H1 (cell line): ENCODE data around the gene MRPL50. TPM values are rescaled to one million over a fixed set of nuclear protein-coding genes. Genes with fewer than 3 reads are reported as not detected.

Source experiments
- CTCF ChIA-PET: fragments of 300-600 bp; sonication (Branson Sonifier 250); formaldehyde crosslinking; loops from one replicate; lab custom pipeline; 2021; ENCODE audit not compliant: partially characterized antibody; lab: Charles Lee
- POLR2A ChIA-PET: fragments of 300-600 bp; sonication (Branson Sonifier 250); formaldehyde crosslinking; loops from one replicate; lab custom pipeline; 2021; ENCODE audit warnings: inconsistent platforms; ENCODE audit not compliant: partially characterized antibody; lab: Charles Lee
- DNase-seq, 2 experiments: peaks; one replicate each; pipeline versions ENCODE4 v3.0.0 to v3.0.0-alpha.2; 2010 to 2022; ENCODE audit warnings: low spot score in 2 of 2, low read depth in 1 of 2, mixed read lengths in 1 of 2
- FAIRE-seq: peaks from 2 replicates; lab custom pipeline; 2011; peaks lifted over from hg19 to GRCh38; lab: Jason Lieb, UNC
- H2AFZ ChIP-seq: 2 replicates; pipeline ENCODE4 v1.8.1; 2012; ENCODE audit warnings: low read length, inconsistent platforms
- H2AK5ac ChIP-seq: 2 replicates; pipeline ENCODE4 v1.6.1; 2013; ENCODE audit warnings: low read depth, low read length
- H2BK120ac ChIP-seq: replicated peaks from 2 replicates; pipeline ENCODE3; 2013; ENCODE audit warnings: low read depth, low read length, inconsistent platforms
- H2BK12ac ChIP-seq: 2 replicates; pipeline ENCODE4 v1.6.1; 2013; ENCODE audit warnings: low read depth, low read length
- H2BK15ac ChIP-seq: 2 replicates; pipeline ENCODE4 v1.6.1; 2013; ENCODE audit warnings: low read length
- H2BK20ac ChIP-seq: 2 replicates; pipeline ENCODE4 v1.6.1; 2013; ENCODE audit warnings: low read length
- H2BK5ac ChIP-seq: 2 replicates; pipeline ENCODE4 v1.6.1; 2013; ENCODE audit warnings: low read depth, low read length
- H3K14ac ChIP-seq: 2 replicates; pipeline ENCODE4 v1.6.1; 2013; ENCODE audit warnings: inconsistent platforms; ENCODE audit not compliant: insufficient read length
- H3K18ac ChIP-seq: 2 replicates; pipeline ENCODE4 v1.6.1; 2013; ENCODE audit warnings: low read length; ENCODE audit errors: extremely low read depth
- H3K23ac ChIP-seq: 2 replicates; pipeline ENCODE4 v1.6.1; 2013; ENCODE audit warnings: inconsistent platforms; ENCODE audit not compliant: insufficient read length
- H3K23me2 ChIP-seq: 2 replicates; pipeline ENCODE4 v1.6.1; 2013; ENCODE audit warnings: low read depth, low read length
- H3K27ac ChIP-seq: 2 replicates; pipeline ENCODE4 v1.6.1; 2011; ENCODE audit warnings: low read depth, low read length, inconsistent platforms
- H3K27me3 ChIP-seq, 4 experiments: replicated peaks in 1 of 4; 1 replicate in 1 of 4; 2 replicates in 3 of 4; pipeline versions ENCODE4 v1.6.1 to v1.8.1; 2011 to 2013; ENCODE audit warnings: low read length in 3 of 4, mild to moderate bottlenecking in 3 of 4, inconsistent platforms in 2 of 4, mixed read lengths in 2 of 4, moderate library complexity in 1 of 4; ENCODE audit not compliant: control insufficient read depth in 3 of 4, insufficient read depth in 3 of 4; ENCODE audit errors: extremely low read depth in 1 of 4
- H3K36me3 ChIP-seq, 4 experiments: 2 replicates each; pipeline versions ENCODE4 v1.6.1 to v1.8.1; 2011 to 2013; ENCODE audit warnings: mild to moderate bottlenecking in 4 of 4, low read length in 3 of 4, moderate library complexity in 2 of 4, control low read depth in 1 of 4, inconsistent platforms in 1 of 4; ENCODE audit not compliant: insufficient read depth in 4 of 4, control insufficient read depth in 2 of 4
- H3K4ac ChIP-seq: replicated peaks from 2 replicates; pipeline ENCODE3; 2013; ENCODE audit warnings: low read length, low read depth, mixed read lengths, inconsistent platforms; ENCODE audit not compliant: insufficient read length
- H3K4me1 ChIP-seq, 4 experiments: replicated peaks in 1 of 4; 1 replicate in 1 of 4; 2 replicates in 3 of 4; pipeline versions ENCODE4 v1.6.1 to v1.8.1; 2011 to 2013; ENCODE audit warnings: low read length in 3 of 4, inconsistent platforms in 2 of 4, mixed read lengths in 1 of 4; ENCODE audit not compliant: insufficient read depth in 4 of 4, control insufficient read depth in 3 of 4
- H3K4me2 ChIP-seq, 2 experiments: 2 replicates each; pipeline versions ENCODE4 v1.6.1 to v1.8.1; 2011 to 2013; ENCODE audit warnings: low read depth in 2 of 2, low read length in 2 of 2, control low read depth in 1 of 2, inconsistent platforms in 1 of 2, mild to moderate bottlenecking in 1 of 2; ENCODE audit not compliant: insufficient read depth in 1 of 2
- H3K4me3 ChIP-seq, 4 experiments: fragments of 200-600, 300-600 bp in 1 of 4; sonication (generic), shearing (Covaris generic), sonication (Bioruptor Twin) in 1 of 4; 2 replicates each; pipeline versions ENCODE4 v1.5.1 to v1.8.1; 2011 to 2016; ENCODE audit warnings: low read length in 4 of 4, low read depth in 3 of 4, control low read depth in 2 of 4, inconsistent platforms in 2 of 4, mild to moderate bottlenecking in 2 of 4, mixed read lengths in 1 of 4, moderate library complexity in 1 of 4; ENCODE audit not compliant: insufficient read depth in 2 of 4; ENCODE audit errors: extremely low read depth in 1 of 4
- H3K56ac ChIP-seq: replicated peaks from 2 replicates; pipeline ENCODE3; 2013; ENCODE audit warnings: low read depth, mild to moderate bottlenecking, mixed read lengths, low read length, inconsistent platforms; ENCODE audit not compliant: insufficient read length
- H3K79me1 ChIP-seq: 2 replicates; pipeline ENCODE4 v1.6.1; 2013; ENCODE audit warnings: low read depth, low read length, control low read depth
- H3K79me2 ChIP-seq, 2 experiments: 2 replicates each; pipeline versions ENCODE4 v1.6.1 to v1.8.1; 2012 to 2013; ENCODE audit warnings: low read length in 2 of 2, mild to moderate bottlenecking in 2 of 2, inconsistent platforms in 1 of 2; ENCODE audit not compliant: insufficient read depth in 2 of 2, control insufficient read depth in 1 of 2
- H3K9ac ChIP-seq, 4 experiments: replicated peaks in 1 of 4; 1 replicate in 1 of 4; 2 replicates in 3 of 4; pipeline versions ENCODE4 v1.6.1 to v1.8.1; 2011 to 2013; ENCODE audit warnings: low read depth in 3 of 4, low read length in 3 of 4, control low read depth in 2 of 4, mild to moderate bottlenecking in 2 of 4, moderate library complexity in 2 of 4, inconsistent platforms in 1 of 4; ENCODE audit errors: extremely low read depth in 1 of 4
- H3K9me3 ChIP-seq, 2 experiments: 2 replicates each; pipeline versions ENCODE4 v1.6.1 to v1.8.1; 2012 to 2013; ENCODE audit warnings: mild to moderate bottlenecking in 2 of 2, moderate library complexity in 2 of 2, control low read depth in 1 of 2, inconsistent platforms in 1 of 2, low read depth in 1 of 2, low read length in 1 of 2, mixed read lengths in 1 of 2; ENCODE audit not compliant: insufficient read depth in 2 of 2
- H4K20me1 ChIP-seq, 2 experiments: replicated peaks in 1 of 2; 2 replicates each; pipeline versions ENCODE3 to v1.8.1; 2011 to 2013; ENCODE audit warnings: inconsistent platforms in 2 of 2, low read length in 2 of 2, mild to moderate bottlenecking in 1 of 2; ENCODE audit not compliant: insufficient read depth in 2 of 2, control insufficient read depth in 1 of 2
- H4K5ac ChIP-seq: 2 replicates; pipeline ENCODE4 v1.6.1; 2013; ENCODE audit warnings: low read length, low read depth, mixed read lengths, inconsistent platforms; ENCODE audit not compliant: insufficient read length
- H4K8ac ChIP-seq: 2 replicates; pipeline ENCODE4 v1.8.0; 2013; ENCODE audit warnings: mild to moderate bottlenecking, moderate library complexity, low read length, inconsistent platforms; ENCODE audit not compliant: insufficient read depth; ENCODE audit errors: extremely low read depth
- H4K91ac ChIP-seq: replicated peaks from 2 replicates; pipeline ENCODE3; 2013; ENCODE audit warnings: low read length, mixed read lengths, inconsistent platforms; ENCODE audit not compliant: insufficient read length
- CEBPB ChIP-seq: IDR thresholded peaks from 2 replicates; pipeline ENCODE4 v1.6.1; 2012; ENCODE audit warnings: low read depth, low read length
- EGR1 ChIP-seq: IDR thresholded peaks from 2 replicates; pipeline ENCODE4 v1.6.1; 2011; ENCODE audit warnings: low read depth, low read length, borderline replicate concordance
- JUND ChIP-seq: IDR thresholded peaks from 2 replicates; pipeline ENCODE4 v1.6.1; 2011; ENCODE audit warnings: mild to moderate bottlenecking, improper control_type of control experiment, low read length
- KDM4A ChIP-seq: IDR thresholded peaks from one replicate; pipeline ENCODE4 v1.7.1; 2012; ENCODE audit warnings: low read depth, mild to moderate bottlenecking, moderate library complexity, low read length, inconsistent platforms; ENCODE audit not compliant: severe bottlenecking
- KDM5A ChIP-seq: fragments of 200-600 bp; IDR thresholded peaks from 2 replicates; pipeline ENCODE4 v1.7.1; 2012; ENCODE audit warnings: mild to moderate bottlenecking, low read length, inconsistent platforms, mixed read lengths
- RBBP5 ChIP-seq: IDR thresholded peaks from 2 replicates; pipeline ENCODE4 v1.7.1; 2012; ENCODE audit warnings: low read depth, mild to moderate bottlenecking, inconsistent platforms, low read length, moderate library complexity, borderline replicate concordance
- TBP ChIP-seq: IDR thresholded peaks from 2 replicates; pipeline ENCODE4 v1.6.1; 2011; ENCODE audit warnings: low read depth, low read length, improper control_type of control experiment
- ZNF274 ChIP-seq: IDR thresholded peaks from 2 replicates; pipeline ENCODE4 v1.7.0; 2012; ENCODE audit warnings: low read length, borderline replicate concordance; ENCODE audit errors: extremely low read depth
- WGBS, 2 experiments: shearing (Covaris generic) in 1 of 2; methylation state at CpG; one replicate each; pipeline versions ENCODE4 v1.1.6 to v1.1.7; 2013 to 2015; ENCODE audit warnings: low lambda C conversion rate in 2 of 2, mixed read lengths in 2 of 2, inconsistent platforms in 1 of 2, low coverage in 1 of 2, missing lambda C conversion rate in 1 of 2; ENCODE audit not compliant: insufficient replicate concordance in 2 of 2, insufficient coverage in 1 of 2, insufficient read length in 1 of 2; ENCODE audit errors: extremely low coverage in 1 of 2, missing lambda C conversion rate in 1 of 2; 5-methylcytosine and 5-hydroxymethylcytosine counted together
- long read RNA-seq, 2 experiments: library from RNA in 1 of 2; library from capped mRNA in 1 of 2; stranded (forward); transcript quantifications; one replicate each; pipeline ENCODE4 v2.0.0, GENCODE V29; 2021; ENCODE audit warnings: inconsistent platforms in 1 of 2
- polyA minus RNA-seq, 3 experiments: library from RNA; depleted of rRNA, polyadenylated mRNA; stranded (reverse); fragments of >200 nt; gene quantifications; 1 replicate in 2 of 3; 2 replicates in 1 of 3; pipeline ENCODE4 v1.2.3, GENCODE V29; 2011
- polyA plus RNA-seq, 7 experiments: library from polyadenylated mRNA; depleted of rRNA in 3 of 7; stranded (reverse) in 5 of 7; unstranded in 2 of 7; fragments of >200 nt in 5 of 7; fragments of 200-250 nt in 2 of 7; gene quantifications; 1 replicate in 5 of 7; 2 replicates in 1 of 7; 4 replicates in 1 of 7; pipeline versions ENCODE4 v1.2.1 to v1.2.3, GENCODE V29; 2011 to 2013; ENCODE audit warnings: missing spikeins in 2 of 7, mixed read lengths in 2 of 7
- total RNA-seq: library from RNA; stranded (reverse); fragmentation: NEBNext Ultra II Directional; extraction: Animal tissue kit (Norgen Biotek cat#: 25700); gene quantifications from 2 replicates; pipeline ENCODE4 v1.2.1, GENCODE V29; 2021

The MRPL50 gene
- total RNA-seq, result 24.0 and 25.1 TPM in 2 replicates
- polyA plus RNA-seq (2011; rRNA removed), result 8.4 and 17.8 TPM in 2 replicates
- 14.9 TPM for polyA plus RNA-seq (2011; cell fraction: cytosol; rRNA removed)
- polyA plus RNA-seq (2011; cell fraction: nucleus; rRNA removed), result 3.2 TPM
- polyA plus RNA-seq (2012, experiment 1 of 2), result 12.1 to 18.8 TPM (median 14.8 TPM) in 4 replicates
- 11.9 TPM for polyA plus RNA-seq (2012, experiment 2 of 2)
- 18.6 TPM for polyA plus RNA-seq (2013, experiment 1 of 2)
- 19.2 TPM for polyA plus RNA-seq (2013, experiment 2 of 2)
- 4.3 TPM in 2 replicates for polyA minus RNA-seq (2011; rRNA and poly(A)+ RNA removed)
- 3.9 TPM for polyA minus RNA-seq (2011; cell fraction: cytosol; rRNA and poly(A)+ RNA removed)
- polyA minus RNA-seq (2011; cell fraction: nucleus; rRNA and poly(A)+ RNA removed), result 7.3 TPM
- long read RNA-seq, experiment 1, transcript MRPL50-201 (2 exons, 3,332 nt), result major isoform, 75 of 98 reads
- long read RNA-seq, experiment 1, partial matches to known transcripts, result 0 of 98 reads
- long read RNA-seq, experiment 1, other reads (novel, unspliced or antisense), result 23 of 98 reads
- long read RNA-seq, experiment 2, transcript MRPL50-201 (2 exons, 3,332 nt), result major isoform, 11 of 16 reads
- long read RNA-seq, experiment 2, partial matches to known transcripts, result 0 of 16 reads
- long read RNA-seq, experiment 2, other reads (novel, unspliced or antisense), result 5 of 16 reads

- peak; percentile 89 to 94 for DNase-seq
- Histone ChIP-seq H3K4me1 (peaks cover 0 to 4% (median 3%) of the 10 kb centered on the region in 4 experiments; a peak in 3 of 7 replicates), H3K9ac (peak within 1 kb of the TSS; percentile 92 to 97 (median 95)), H2BK12ac (peak within 1 kb of the TSS; percentile 23; the same call in 1 of the 2 replicates), H3K4me3 (peak within 1 kb of the TSS; percentile 84 to 93 (median 87)), H2BK5ac (peak within 1 kb of the TSS; percentile 60; the same call in 1 of the 2 replicates), H2AFZ (peak within 1 kb of the TSS; percentile 91), H3K4me2 (peak within 1 kb of the TSS; percentile 75 to 78), H2BK20ac (no peak within 1 kb of the TSS), H3K56ac (peak within 1 kb of the TSS; percentile 1), H3K4ac (no peak within 1 kb of the TSS), H4K20me1 (no peaks in the 10 kb centered on the region), H4K91ac (no peak within 1 kb of the TSS), H2AK5ac (no peak within 1 kb of the TSS), H2BK15ac (no peak within 1 kb of the TSS), H3K36me3 (peaks cover 0 to 39% (median 24%) of the 10 kb centered on the region in 4 experiments; a peak in 7 of 8 replicates), H2BK120ac (no peak within 1 kb of the TSS), H3K9me3 (no peaks in the 10 kb centered on the region), H3K14ac (no peak within 1 kb of the TSS), H3K79me1 (peaks cover 2% of the 10 kb centered on the region; the same call in 1 of the 2 replicates), H3K27me3 (no peaks in the 10 kb centered on the region), H4K5ac (peak within 1 kb of the TSS; percentile 35), H3K23ac (no peak within 1 kb of the TSS), H3K23me2 (no peaks in the 10 kb centered on the region; the same call in 1 of the 2 replicates), H3K79me2 (peaks cover 21 to 63% of the 10 kb centered on the region in 2 experiments), H3K27ac (peak within 1 kb of the TSS; percentile 89), H4K8ac (0 out of 2 replicates have a peak within 1 kb of the TSS, but pooled peaks have one; percentile 26), H3K18ac (no peak within 1 kb of the TSS)
- FAIRE-seq, result peak; percentile 77
- CTCF ChIA-PET, result interaction anchor here (0.6 to 2.0 kb wide), 3 partner anchors 10 to 51 kb away, joined by 3 to 16 read pairs (median 5); no protein-coding TSS in a partner anchor
- 2% methylated on average over 44 of the region's 44 CpGs; no CpG with 5 or more reads in 1 of the 2 experiments for WGBS, 2 experiments
- POLR2A ChIA-PET, result interaction anchor here (0.7 to 2.0 kb wide), 10 partner anchors 10 to 175 kb away, joined by 3 to 15 read pairs (median 4); partner anchors contain the start of gene BAAT
- TF ChIP-seq ZNF274 (no peak), KDM5A (peak; percentile 66), RBBP5 (peak; percentile 86; the same call in 1 of the 2 replicates), EGR1 (peak; percentile 75; the same call in 1 of the 2 replicates), KDM4A (peak; percentile 60), CEBPB (no peak), JUND (peak; percentile 21; the same call in 1 of the 2 replicates), TBP (peak; percentile 93)
These were observed at the start of gene MRPL50, which contains the start of gene ZNF189 for GRCh38 chr9:101398068-101398929. TSS of gene MRPL50 (minus strand) at chr9:101398618. CDS start at chr9:101398592, 26 bp downstream. TSS of gene ZNF189 (plus strand) at chr9:101398851. CDS start at chr9:101399157, 306 bp downstream.
